ENCODE data around the gene OR14A16.

OR14A16 gene, protein sequence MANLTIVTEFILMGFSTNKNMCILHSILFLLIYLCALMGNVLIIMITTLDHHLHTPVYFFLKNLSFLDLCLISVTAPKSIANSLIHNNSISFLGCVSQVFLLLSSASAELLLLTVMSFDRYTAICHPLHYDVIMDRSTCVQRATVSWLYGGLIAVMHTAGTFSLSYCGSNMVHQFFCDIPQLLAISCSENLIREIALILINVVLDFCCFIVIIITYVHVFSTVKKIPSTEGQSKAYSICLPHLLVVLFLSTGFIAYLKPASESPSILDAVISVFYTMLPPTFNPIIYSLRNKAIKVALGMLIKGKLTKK

DNA sequence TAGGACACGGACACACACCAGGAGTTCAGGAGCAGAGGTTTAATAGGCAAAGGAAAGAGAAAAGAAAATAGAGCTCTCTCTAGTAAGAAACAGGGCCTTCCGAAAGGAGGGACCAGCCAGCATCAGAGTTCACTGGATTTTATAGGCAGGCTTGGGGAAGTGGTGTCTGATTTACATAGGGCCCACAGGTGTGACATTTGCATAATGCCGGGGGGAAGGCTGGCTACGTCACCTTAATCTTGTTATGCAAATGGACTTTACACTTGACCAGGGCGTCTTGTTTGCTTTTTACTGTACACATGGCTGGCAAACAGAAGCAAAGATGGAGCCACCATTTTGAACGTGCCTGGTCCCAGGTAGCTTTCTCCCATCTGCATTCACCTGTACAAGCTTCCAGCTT lies at the start of gene OR14A16:
TSS of gene OR14A16 (minus strand) at position 97 of the 400 bp plus-strand sequence. CDS start 8,390 bp downstream, outside the sequence.
- no peak for DNase-seq (ENCODE audit: low spot score)

DNA sequence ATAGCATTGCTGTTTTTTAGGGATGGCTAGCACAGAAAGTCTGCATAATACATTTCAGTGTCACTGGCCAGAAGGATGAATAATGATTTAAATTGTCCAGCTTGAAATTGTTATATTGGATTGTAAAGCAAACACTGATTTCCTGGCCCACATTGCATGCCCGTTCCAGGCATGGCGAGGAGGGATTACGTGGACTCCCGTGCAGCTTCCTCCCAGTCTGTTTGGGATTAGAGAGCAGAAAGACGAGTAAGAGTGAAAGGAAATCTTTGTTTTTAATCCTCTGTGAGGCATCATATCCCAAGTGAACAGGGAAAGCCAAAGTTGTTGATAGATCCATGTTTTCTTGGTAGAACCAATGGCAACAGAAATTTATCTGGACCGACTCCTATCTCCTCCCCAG lies 41.5 kb upstream of the OR14A16 start:
- DNase-seq (ENCODE audit: low spot score), result no peak

- DNase-seq (ENCODE audit: low spot score), result no peak
Measured at GRCh38 chr1:247864644-247865043, 40.7 kb upstream of the OR14A16 start.

DNA sequence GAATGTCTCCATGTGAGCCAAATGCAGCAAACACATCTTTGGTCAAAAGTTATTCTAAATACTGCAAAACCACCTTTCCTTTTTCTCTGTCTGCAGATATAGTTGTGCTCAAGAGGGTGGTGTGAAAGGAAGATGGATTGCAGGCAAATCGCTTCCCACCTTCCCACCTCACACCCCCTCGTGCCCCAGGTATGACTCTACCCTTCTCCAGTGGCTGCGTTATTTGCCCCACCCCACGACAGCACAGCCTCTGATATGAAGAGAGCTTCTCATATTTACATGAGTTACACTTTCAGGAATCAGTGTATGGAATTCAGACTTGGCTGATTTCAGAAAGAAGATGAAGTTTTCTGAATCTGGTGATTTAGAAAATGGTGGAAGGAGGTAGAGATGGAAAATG lies 38.8 kb upstream of the OR14A16 start:
- no peak for DNase-seq (ENCODE audit: low spot score)

- no peak for DNase-seq (ENCODE audit: low spot score)
Measured at GRCh38 chr1:247857985-247858619, 34.2 kb upstream of the OR14A16 start.

DNA sequence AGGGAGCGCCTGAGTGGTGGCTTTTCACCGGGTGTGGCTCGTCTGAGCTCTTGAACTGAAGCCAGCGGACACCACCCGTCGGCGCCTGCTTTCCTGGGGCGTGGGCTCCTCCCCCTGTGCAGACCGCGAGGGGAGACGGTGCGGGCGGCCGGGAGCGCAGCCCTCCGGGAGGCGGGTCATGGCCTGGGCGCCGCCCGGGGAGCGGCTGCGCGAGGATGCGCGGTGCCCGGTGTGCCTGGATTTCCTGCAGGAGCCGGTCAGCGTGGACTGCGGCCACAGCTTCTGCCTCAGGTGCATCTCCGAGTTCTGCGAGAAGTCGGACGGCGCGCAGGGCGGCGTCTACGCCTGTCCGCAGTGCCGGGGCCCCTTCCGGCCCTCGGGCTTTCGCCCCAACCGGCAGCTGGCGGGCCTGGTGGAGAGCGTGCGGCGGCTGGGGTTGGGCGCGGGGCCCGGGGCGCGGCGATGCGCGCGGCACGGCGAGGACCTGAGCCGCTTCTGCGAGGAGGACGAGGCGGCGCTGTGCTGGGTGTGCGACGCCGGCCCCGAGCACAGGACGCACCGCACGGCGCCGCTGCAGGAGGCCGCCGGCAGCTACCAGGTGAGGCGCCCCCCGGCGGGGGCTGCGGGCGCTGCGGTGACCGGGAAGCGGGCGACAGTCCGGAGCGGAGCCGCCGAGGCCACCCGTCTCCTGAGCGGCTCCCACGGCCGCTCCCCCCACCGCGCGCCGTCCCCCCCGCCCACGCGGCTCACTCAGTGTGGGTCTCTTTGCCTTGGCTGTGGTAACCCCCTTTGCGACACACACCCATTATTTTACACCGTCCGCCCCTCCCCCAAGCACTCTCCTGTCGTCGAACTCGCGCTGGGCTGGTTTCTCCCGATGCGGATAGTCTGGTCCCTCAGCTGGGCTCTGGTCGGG lies 33.4 kb upstream of the OR14A16 start, which contains the start of gene TRIM58:
TSS of gene TRIM58 (plus strand) at position 119 of the 916 bp plus-strand sequence. CDS start at position 179, 60 bp downstream.
- DNase-seq (ENCODE audit: low spot score), result no peak

- DNase-seq (ENCODE audit: low spot score), result no peak
Measured at GRCh38 chr1:247855911-247856310, 32.0 kb upstream of the OR14A16 start.

- DNase-seq (ENCODE audit: low spot score), result no peak
Measured at GRCh38 chr1:247854899-247855545, 31.1 kb upstream of the OR14A16 start.

GRCh38 chr1:247849616-247850015 lies 25.7 kb upstream of the OR14A16 start:
- DNase-seq (ENCODE audit: low spot score), result no peak

GRCh38 chr1:247848346-247848745 lies 24.4 kb upstream of the OR14A16 start:
- DNase-seq (ENCODE audit: low spot score), result no peak

GRCh38 chr1:247845693-247846017 lies 21.7 kb upstream of the OR14A16 start:
- no peak for DNase-seq (ENCODE audit: low spot score)

GRCh38 chr1:247845011-247845692 lies 21.2 kb upstream of the OR14A16 start:
- no peak for DNase-seq (ENCODE audit: low spot score)

GRCh38 chr1:247843411-247843810 lies 19.5 kb upstream of the OR14A16 start:
- no peak for DNase-seq (ENCODE audit: low spot score)

DNA sequence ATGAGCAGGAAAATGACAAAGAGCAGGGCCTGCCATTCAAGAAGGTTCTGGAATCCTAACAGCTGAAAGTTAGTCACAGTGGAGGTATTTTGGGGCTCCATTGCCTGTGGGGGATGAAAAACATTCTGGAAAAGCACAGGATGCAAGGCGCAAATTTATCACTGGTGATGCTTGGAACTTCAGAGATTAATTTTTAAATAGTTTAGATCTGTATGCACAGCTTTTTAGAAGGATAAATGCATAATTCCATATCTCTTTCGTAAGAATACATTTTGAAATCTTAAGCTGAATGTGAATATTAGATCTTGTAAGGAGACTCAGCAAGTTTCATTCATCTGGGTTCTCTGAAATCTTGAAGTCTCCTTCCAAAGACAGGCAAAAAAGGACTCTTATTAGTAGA lies 17.9 kb upstream of the OR14A16 start, which contains the start of gene OR11L1:
TSS of gene OR11L1 (minus strand) at position 101 of the 400 bp plus-strand sequence. CDS start at position 101, 0 bp downstream.
- DNase-seq (ENCODE audit: low spot score), result no peak

- no peak for DNase-seq (ENCODE audit: low spot score)
Measured at GRCh38 chr1:247840818-247841217, 16.9 kb upstream of the OR14A16 start.

DNA sequence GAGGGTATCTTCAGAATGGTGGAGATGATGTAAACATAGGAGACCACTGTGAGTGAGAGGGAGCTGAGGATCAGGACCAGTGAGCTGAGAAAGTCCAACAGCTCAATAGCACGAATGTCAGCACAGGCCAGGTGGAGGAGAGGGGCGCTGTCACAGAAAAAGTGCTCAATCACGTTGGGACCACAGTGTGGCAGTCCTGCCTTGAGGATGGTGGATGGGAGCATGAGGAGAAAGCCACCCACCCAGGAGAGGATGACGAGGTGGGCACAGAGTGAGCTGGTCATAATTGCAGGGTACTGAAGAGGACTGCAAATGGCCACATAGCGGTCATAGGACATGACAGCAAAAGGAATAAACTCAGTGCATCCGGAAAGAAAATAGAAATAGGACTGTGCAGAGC lies 9.7 kb upstream of the OR14A16 start:
- no peak for DNase-seq (ENCODE audit: low spot score)

DNA sequence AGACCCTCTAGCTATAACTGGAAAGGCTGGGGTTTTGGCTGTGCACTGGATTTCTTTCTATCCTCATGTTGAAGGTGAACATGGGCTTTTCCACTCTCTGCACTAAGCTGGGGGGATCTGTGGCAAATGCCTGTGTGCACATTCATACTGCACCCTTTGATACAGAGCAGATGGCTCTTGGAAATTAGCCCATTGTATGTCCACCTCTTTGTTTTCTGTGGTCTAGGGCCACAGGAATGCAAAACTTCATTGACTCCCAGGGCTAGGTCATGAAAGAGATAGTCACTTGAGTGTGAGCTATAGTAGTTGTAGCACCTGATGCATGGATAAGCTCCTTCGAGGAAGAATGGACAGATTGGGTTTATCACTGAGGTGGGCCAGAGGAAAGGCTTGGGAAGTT lies 5.7 kb upstream of the OR14A16 start:
- DNase-seq (ENCODE audit: low spot score), result no peak

- no peak for DNase-seq (ENCODE audit: low spot score)
Measured at GRCh38 chr1:247825362-247825761, 1.4 kb upstream of the OR14A16 start.

GRCh38 chr1:247822060-247822459 lies 1.9 kb downstream of the OR14A16 start:
- no peak for DNase-seq (ENCODE audit: low spot score)

- DNase-seq (ENCODE audit: low spot score), result no peak
Measured at GRCh38 chr1:247812637-247813036, 11.3 kb downstream of the OR14A16 start.

- no peak for DNase-seq (ENCODE audit: low spot score)
Measured at GRCh38 chr1:247797518-247797917, 26.4 kb downstream of the OR14A16 start.
